Astrocyte (in vitro differentiated cells and primary cell): ENCODE results near the gene ITGAX. TPM values are rescaled to one million over a fixed set of nuclear protein-coding genes. Genes with fewer than 3 reads are reported as not detected.

Source experiments
- DNase-seq: peaks from one replicate; pipeline ENCODE4 v3.0.0-alpha.2; 2010; ENCODE audit warnings: low read depth
- FAIRE-seq: peaks from 2 replicates; lab custom pipeline; 2011; peaks lifted over from hg19 to GRCh38; lab: Jason Lieb, UNC
- H2AFZ ChIP-seq: 2 replicates; pipeline ENCODE4 v1.6.0; 2012; ENCODE audit warnings: low read depth, low read length, inconsistent platforms
- H3K27ac ChIP-seq: 2 replicates; pipeline ENCODE4 v1.5.1; 2011; ENCODE audit warnings: low read depth, low read length, inconsistent platforms
- H3K27me3 ChIP-seq: 2 replicates; pipeline ENCODE4 v1.6.0; 2011; ENCODE audit warnings: low read length, inconsistent platforms; ENCODE audit not compliant: insufficient read depth
- H3K36me3 ChIP-seq: 2 replicates; pipeline ENCODE4 v1.5.1; 2011; ENCODE audit warnings: low read length, inconsistent platforms; ENCODE audit not compliant: insufficient read depth
- H3K4me1 ChIP-seq: 2 replicates; pipeline ENCODE4 v1.5.1; 2011; ENCODE audit warnings: low read length, inconsistent platforms; ENCODE audit not compliant: insufficient read depth
- H3K4me2 ChIP-seq: 2 replicates; pipeline ENCODE4 v1.6.0; 2012; ENCODE audit warnings: low read length, inconsistent platforms
- H3K4me3 ChIP-seq: 2 replicates; pipeline ENCODE4 v1.5.1; 2011; ENCODE audit warnings: low read depth, mild to moderate bottlenecking, low read length, inconsistent platforms; ENCODE audit not compliant: insufficient read depth
- H3K79me2 ChIP-seq: 2 replicates; pipeline ENCODE4 v1.6.0; 2012; ENCODE audit warnings: mild to moderate bottlenecking, low read length, inconsistent platforms; ENCODE audit not compliant: insufficient read depth
- H3K9ac ChIP-seq: 2 replicates; pipeline ENCODE4 v1.6.0; 2012; ENCODE audit warnings: mild to moderate bottlenecking, low read length, inconsistent platforms
- H3K9me3 ChIP-seq: 2 replicates; pipeline ENCODE4 v1.5.1; 2012; ENCODE audit warnings: low read depth, mild to moderate bottlenecking, low read length, inconsistent platforms; ENCODE audit not compliant: insufficient read depth
- H4K20me1 ChIP-seq: 2 replicates; pipeline ENCODE4 v1.6.0; 2012; ENCODE audit warnings: low read length, inconsistent platforms; ENCODE audit not compliant: insufficient read depth
- H3K27ac Mint-ChIP-seq: one replicate; pipeline ENCODE4 v1.8.0; 2021; ENCODE audit warnings: mild to moderate bottlenecking, mixed read lengths; ENCODE audit not compliant: unreplicated experiment
- H3K27me3 Mint-ChIP-seq: one replicate; pipeline ENCODE4 v1.8.0; 2021; ENCODE audit warnings: low read depth, mixed read lengths; ENCODE audit not compliant: unreplicated experiment
- H3K36me3 Mint-ChIP-seq: one replicate; pipeline ENCODE4 v1.8.0; 2021; ENCODE audit warnings: low read depth, mixed read lengths; ENCODE audit not compliant: unreplicated experiment
- H3K4me1 Mint-ChIP-seq: one replicate; pipeline ENCODE4 v1.8.0; 2021; ENCODE audit warnings: low read depth, mixed read lengths; ENCODE audit not compliant: unreplicated experiment
- H3K4me3 Mint-ChIP-seq: one replicate; pipeline ENCODE4 v1.8.0; 2021; ENCODE audit warnings: mild to moderate bottlenecking, moderate library complexity, mixed read lengths; ENCODE audit not compliant: unreplicated experiment
- H3K9me3 Mint-ChIP-seq: one replicate; pipeline ENCODE4 v1.8.0; 2021; ENCODE audit warnings: mild to moderate bottlenecking, mixed read lengths; ENCODE audit not compliant: unreplicated experiment
- CTCF ChIP-seq: IDR thresholded peaks from 2 replicates; pipeline ENCODE4 v1.5.1; 2011; ENCODE audit warnings: low read depth, mild to moderate bottlenecking, inconsistent platforms, low read length, moderate library complexity; ENCODE audit not compliant: insufficient read depth
- EZH2 ChIP-seq: IDR thresholded peaks from 2 replicates; pipeline ENCODE4 v1.6.1; 2012; ENCODE audit warnings: mild to moderate bottlenecking, low read length, inconsistent platforms; ENCODE audit not compliant: insufficient read depth
- total RNA-seq: library from RNA; stranded (reverse); gene quantifications from 2 replicates; pipeline ENCODE4 v1.2.1, GENCODE V29; 2021

Gene ITGAX
- total RNA-seq, 1 donor from 2014 or later: 0.27 TPM

GRCh38 chr16:31361201-31362110 is 6.5 kb downstream of the ITGAX start:
- H3K27ac ChIP-seq: no peak overlapping the region
- Mint-ChIP-seq H3K4me1 (no peaks in the 10 kb centered on the region), H3K36me3 (no peaks in the 10 kb centered on the region), H3K9me3 (no peaks in the 10 kb centered on the region), H3K27me3 (peaks cover 25% of the 10 kb centered on the region), H3K4me3 (no peak overlapping the region), H3K27ac (no peak overlapping the region)
- no peak overlapping the region for H3K9ac ChIP-seq
- DNase-seq: no peak
- H2AFZ ChIP-seq: no peak overlapping the region
- FAIRE-seq: no peak
- no peaks in the 10 kb centered on the region for H3K36me3 ChIP-seq
- H4K20me1 ChIP-seq: no peaks in the 10 kb centered on the region
- no peaks in the 10 kb centered on the region for H3K27me3 ChIP-seq
- H3K79me2 ChIP-seq: no peaks in the 10 kb centered on the region
- H3K4me2 ChIP-seq: no peak overlapping the region
- no peak overlapping the region for H3K4me3 ChIP-seq
- no peaks in the 10 kb centered on the region for H3K4me1 ChIP-seq
- H3K9me3 ChIP-seq: no peaks in the 10 kb centered on the region
- TF ChIP-seq EZH2 (no peak), CTCF (no peak)

DNA sequence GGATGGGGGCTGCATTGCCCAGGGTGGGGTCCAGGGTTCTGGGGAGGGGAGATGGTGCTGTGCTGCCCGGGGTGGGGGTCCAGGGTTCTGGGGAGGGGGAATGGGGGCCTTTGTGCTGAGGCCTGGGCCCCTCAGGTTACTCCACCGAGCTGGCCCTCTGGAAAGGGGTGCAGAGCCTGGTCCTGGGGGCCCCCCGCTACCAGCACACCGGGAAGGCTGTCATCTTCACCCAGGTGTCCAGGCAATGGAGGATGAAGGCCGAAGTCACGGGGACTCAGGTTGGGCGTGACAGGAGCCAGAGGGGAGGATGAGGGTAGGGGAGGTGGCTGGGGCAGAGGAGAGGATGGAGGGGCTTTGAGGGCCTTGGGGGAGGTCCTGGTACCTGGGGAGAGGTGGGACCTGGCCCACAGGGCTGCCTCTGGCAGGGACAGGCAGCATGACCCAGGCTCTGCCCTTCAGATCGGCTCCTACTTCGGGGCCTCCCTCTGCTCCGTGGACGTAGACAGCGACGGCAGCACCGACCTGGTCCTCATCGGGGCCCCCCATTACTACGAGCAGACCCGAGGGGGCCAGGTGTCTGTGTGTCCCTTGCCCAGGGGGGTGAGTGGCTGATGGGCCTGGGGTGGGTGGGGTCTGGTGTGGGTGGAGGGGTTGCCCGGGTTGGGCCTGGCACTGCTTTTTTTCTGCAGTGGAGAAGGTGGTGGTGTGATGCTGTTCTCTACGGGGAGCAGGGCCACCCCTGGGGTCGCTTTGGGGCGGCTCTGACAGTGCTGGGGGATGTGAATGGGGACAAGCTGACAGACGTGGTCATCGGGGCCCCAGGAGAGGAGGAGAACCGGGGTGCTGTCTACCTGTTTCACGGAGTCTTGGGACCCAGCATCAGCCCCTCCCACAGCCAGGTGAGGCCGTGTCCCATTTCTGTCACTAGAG is 7.8 kb downstream of the ITGAX start:
- H3K4me1 Mint-ChIP-seq: no peaks in the 10 kb centered on the region
- Histone ChIP-seq H2AFZ (no peak overlapping the region), H3K9me3 (no peaks in the 10 kb centered on the region), H3K9ac (no peak overlapping the region), H3K27ac (no peak overlapping the region), H3K4me2 (no peak overlapping the region), H4K20me1 (no peaks in the 10 kb centered on the region), H3K4me1 (no peaks in the 10 kb centered on the region), H3K4me3 (no peak overlapping the region), H3K27me3 (no peaks in the 10 kb centered on the region), H3K36me3 (no peaks in the 10 kb centered on the region), H3K79me2 (no peaks in the 10 kb centered on the region)
- no peak overlapping the region for H3K4me3 Mint-ChIP-seq
- no peak for TF ChIP-seq EZH2
- no peak for TF ChIP-seq CTCF
- DNase-seq: no peak
- H3K27me3 Mint-ChIP-seq: peaks cover 35% of the 10 kb centered on the region
- H3K9me3 Mint-ChIP-seq: no peaks in the 10 kb centered on the region
- no peak overlapping the region for H3K27ac Mint-ChIP-seq
- H3K36me3 Mint-ChIP-seq: no peaks in the 10 kb centered on the region
- no peak for FAIRE-seq
